Activated T-cell treated with anti-CD3 and anti-CD28 coated beads, Interleukin-2, amount 50 U/mL, for 24 hours (primary cell): Measurements from ENCODE around the gene SORCS1.

Source experiments
- DNase-seq: peaks from one replicate; pipeline ENCODE4 v3.0.0-alpha.2; 2020
- H3K27ac Mint-ChIP-seq: 2 replicates; pipeline ENCODE4 v1.8.0; 2020; ENCODE audit warnings: mild to moderate bottlenecking, mixed read lengths
- H3K27me3 Mint-ChIP-seq: 2 replicates; pipeline ENCODE4 v1.8.0; 2020; ENCODE audit warnings: mixed read lengths
- H3K36me3 Mint-ChIP-seq: 2 replicates; pipeline ENCODE4 v1.8.0; 2020; ENCODE audit warnings: low read depth, mixed read lengths
- H3K4me1 Mint-ChIP-seq: 2 replicates; pipeline ENCODE4 v1.8.0; 2020; ENCODE audit warnings: low read depth, mixed read lengths
- H3K4me3 Mint-ChIP-seq: 2 replicates; pipeline ENCODE4 v1.8.0; 2020; ENCODE audit warnings: mild to moderate bottlenecking, moderate library complexity, mixed read lengths
- H3K9me3 Mint-ChIP-seq: 2 replicates; pipeline ENCODE4 v1.8.0; 2020; ENCODE audit warnings: mixed read lengths

Gene SORCS1

GRCh38 chr10:106859892-106860652 is 304.4 kb downstream of the SORCS1 start:
- Mint-ChIP-seq H3K4me3 (no peak overlapping the region), H3K36me3 (no peaks in the 10 kb centered on the region), H3K9me3 (peaks cover 6% of the 10 kb centered on the region), H3K4me1 (no peaks in the 10 kb centered on the region), H3K27ac (no peak overlapping the region), H3K27me3 (no peaks in the 10 kb centered on the region)
- no peak for DNase-seq

GRCh38 chr10:106857728-106858127 is 306.8 kb downstream of the SORCS1 start:
- Mint-ChIP-seq H3K36me3 (no peaks in the 10 kb centered on the region), H3K9me3 (peaks cover 4% of the 10 kb centered on the region), H3K4me3 (no peak overlapping the region), H3K4me1 (no peaks in the 10 kb centered on the region), H3K27me3 (no peaks in the 10 kb centered on the region), H3K27ac (no peak overlapping the region)
- DNase-seq, result no peak

- H3K27ac Mint-ChIP-seq, result no peak overlapping the region
- no peak overlapping the region for H3K4me3 Mint-ChIP-seq
- H3K36me3 Mint-ChIP-seq, result no peaks in the 10 kb centered on the region
- no peaks in the 10 kb centered on the region for H3K4me1 Mint-ChIP-seq
- no peaks in the 10 kb centered on the region for H3K27me3 Mint-ChIP-seq
- no peak for DNase-seq
- H3K9me3 Mint-ChIP-seq, result peaks cover 7% of the 10 kb centered on the region
Measured at GRCh38 chr10:106857213-106857612, 307.3 kb downstream of the SORCS1 start.

GRCh38 chr10:106836933-106837663 is 327.4 kb downstream of the SORCS1 start:
- no peaks in the 10 kb centered on the region for H3K4me1 Mint-ChIP-seq
- H3K9me3 Mint-ChIP-seq, result peaks cover 10% of the 10 kb centered on the region
- no peak overlapping the region for H3K27ac Mint-ChIP-seq
- no peaks in the 10 kb centered on the region for H3K36me3 Mint-ChIP-seq
- H3K4me3 Mint-ChIP-seq, result no peak overlapping the region
- no peaks in the 10 kb centered on the region for H3K27me3 Mint-ChIP-seq
- no peak for DNase-seq

- Mint-ChIP-seq H3K4me1 (no peaks in the 10 kb centered on the region), H3K27me3 (no peaks in the 10 kb centered on the region), H3K4me3 (no peak overlapping the region), H3K36me3 (no peaks in the 10 kb centered on the region), H3K9me3 (peaks cover 10% of the 10 kb centered on the region), H3K27ac (no peak overlapping the region)
- no peak for DNase-seq
Measured at GRCh38 chr10:106832846-106833245, 331.7 kb downstream of the SORCS1 start.

- no peak overlapping the region for H3K4me3 Mint-ChIP-seq
Measured at GRCh38 chr10:106830471-106830870, 334.0 kb downstream of the SORCS1 start.

GRCh38 chr10:106830006-106830405 is 334.5 kb downstream of the SORCS1 start:
- Mint-ChIP-seq H3K27me3 (no peaks in the 10 kb centered on the region), H3K9me3 (peaks cover 16% of the 10 kb centered on the region), H3K4me1 (no peaks in the 10 kb centered on the region), H3K36me3 (no peaks in the 10 kb centered on the region), H3K4me3 (no peak overlapping the region), H3K27ac (no peak overlapping the region)
- no peak for DNase-seq

More at GRCh38 chr10:106830471-106830870, 334.0 kb downstream of the SORCS1 start:
- Mint-ChIP-seq H3K36me3 (no peaks in the 10 kb centered on the region), H3K27me3 (no peaks in the 10 kb centered on the region), H3K9me3 (peaks cover 16% of the 10 kb centered on the region), H3K27ac (no peak overlapping the region), H3K4me1 (no peaks in the 10 kb centered on the region)
- DNase-seq, result no peak

GRCh38 chr10:106826716-106827115 is 337.8 kb downstream of the SORCS1 start:
- Mint-ChIP-seq H3K27ac (no peak overlapping the region), H3K4me1 (no peaks in the 10 kb centered on the region), H3K27me3 (no peaks in the 10 kb centered on the region), H3K4me3 (no peak overlapping the region), H3K36me3 (no peaks in the 10 kb centered on the region), H3K9me3 (peaks cover 9% of the 10 kb centered on the region)
- DNase-seq, result no peak

- DNase-seq, result no peak
- H3K9me3 Mint-ChIP-seq, result peaks cover 9% of the 10 kb centered on the region
- H3K4me1 Mint-ChIP-seq, result no peaks in the 10 kb centered on the region
- H3K27me3 Mint-ChIP-seq, result no peaks in the 10 kb centered on the region
- H3K36me3 Mint-ChIP-seq, result no peaks in the 10 kb centered on the region
- H3K4me3 Mint-ChIP-seq, result no peak overlapping the region
- H3K27ac Mint-ChIP-seq, result no peak overlapping the region
Measured at GRCh38 chr10:106825576-106826364, 338.7 kb downstream of the SORCS1 start.

- Mint-ChIP-seq H3K4me1 (no peaks in the 10 kb centered on the region), H3K36me3 (no peaks in the 10 kb centered on the region), H3K9me3 (peaks cover 4% of the 10 kb centered on the region), H3K27ac (no peak overlapping the region), H3K4me3 (no peak overlapping the region), H3K27me3 (no peaks in the 10 kb centered on the region)
- DNase-seq, result no peak
Measured at GRCh38 chr10:106820579-106820978, 343.9 kb downstream of the SORCS1 start.

- Mint-ChIP-seq H3K27ac (no peak overlapping the region), H3K4me1 (no peaks in the 10 kb centered on the region), H3K9me3 (peaks cover 4% of the 10 kb centered on the region), H3K27me3 (no peaks in the 10 kb centered on the region), H3K36me3 (no peaks in the 10 kb centered on the region), H3K4me3 (no peak overlapping the region)
- DNase-seq, result no peak
Measured at GRCh38 chr10:106819490-106819889, 345.0 kb downstream of the SORCS1 start.

GRCh38 chr10:106816318-106817085 is 348.0 kb downstream of the SORCS1 start:
- Mint-ChIP-seq H3K27me3 (no peaks in the 10 kb centered on the region), H3K4me3 (no peak overlapping the region), H3K9me3 (no peaks in the 10 kb centered on the region), H3K4me1 (no peaks in the 10 kb centered on the region), H3K36me3 (no peaks in the 10 kb centered on the region), H3K27ac (no peak overlapping the region)
- no peak for DNase-seq

GRCh38 chr10:106815427-106816043 is 349.0 kb downstream of the SORCS1 start:
- H3K27ac Mint-ChIP-seq, result no peak overlapping the region
- H3K27me3 Mint-ChIP-seq, result no peaks in the 10 kb centered on the region
- no peaks in the 10 kb centered on the region for H3K4me1 Mint-ChIP-seq
- H3K4me3 Mint-ChIP-seq, result no peak overlapping the region
- no peaks in the 10 kb centered on the region for H3K36me3 Mint-ChIP-seq
- no peaks in the 10 kb centered on the region for H3K9me3 Mint-ChIP-seq
- no peak for DNase-seq
